B cell (primary cell): ENCODE results near the gene AXIN1. TPM values are rescaled to one million over a fixed set of nuclear protein-coding genes. Genes with fewer than 3 reads are reported as not detected.
A peak's percentile ranks its signal among the peaks of the same experiment; 100 is the strongest.

Experiments used
- ATAC-seq: fragments of 200-7000 bp; cut with Tn5 transposase; one replicate; pipeline ENCODE4 v1.10.0; 2021; ENCODE audit warnings: low read depth, mild to moderate bottlenecking, moderate number of reproducible peaks, moderate library complexity
- CTCF ChIA-PET: fragments of 350-600 bp; sonication (Branson Sonifier 250); formaldehyde crosslinking; loops from one replicate; lab custom pipeline; 2021; ENCODE audit warnings: antibody characterized with exemption, inconsistent platforms; lab: Charles Lee
- POLR2A ChIA-PET: fragments of 350-600 bp; sonication (Branson Sonifier 250); formaldehyde crosslinking; loops from one replicate; lab custom pipeline; 2021; ENCODE audit warnings: antibody characterized with exemption; lab: Charles Lee
- DNase-seq: peaks from one replicate; pipeline ENCODE4 v3.0.0; 2013
- H2AFZ ChIP-seq: 2 replicates; pipeline ENCODE4 v1.6.1; 2012; ENCODE audit warnings: mild to moderate bottlenecking, low read depth, low read length; ENCODE audit not compliant: insufficient read depth, poor library complexity, severe bottlenecking
- H3K27ac ChIP-seq, 2 donors: 1 replicate in 1 of 2; 2 replicates in 1 of 2; pipeline ENCODE4 v1.5.1; 2012 to 2013; ENCODE audit warnings: low read length in 2 of 2, mild to moderate bottlenecking in 2 of 2, moderate library complexity in 1 of 2
- H3K27me3 ChIP-seq, 4 experiments: fragments of 200-600 bp in 1 of 4; sonication (generic) in 1 of 4; replicated peaks in 1 of 4; 1 replicate in 2 of 4; 2 replicates in 2 of 4; pipeline versions ENCODE4 v1.6.1 to v1.7.0; 2013 to 2016; ENCODE audit warnings: low read length in 3 of 4, mild to moderate bottlenecking in 2 of 4, mixed read lengths in 1 of 4, moderate library complexity in 1 of 4; ENCODE audit not compliant: insufficient read depth in 4 of 4, control insufficient read depth in 3 of 4; ENCODE audit errors: control extremely low read depth in 1 of 4
- H3K36me3 ChIP-seq, 2 experiments: replicated peaks in 1 of 2; 1 replicate in 1 of 2; 2 replicates in 1 of 2; pipeline versions ENCODE4 v1.6.1 to v1.7.1; 2013; ENCODE audit warnings: low read length in 1 of 2; ENCODE audit not compliant: insufficient read depth in 2 of 2, control insufficient read depth in 1 of 2; ENCODE audit errors: control extremely low read depth in 1 of 2, extremely low read depth in 1 of 2
- H3K4me1 ChIP-seq, 2 donors: fragments of 200-600 bp in 1 of 2; sonication (generic) in 1 of 2; 1 replicate in 1 of 2; 2 replicates in 1 of 2; pipeline versions ENCODE4 v1.5.1 to v1.6.1; 2013 to 2017; ENCODE audit warnings: low read length in 2 of 2; ENCODE audit not compliant: control insufficient read depth in 2 of 2, insufficient read depth in 2 of 2
- H3K4me2 ChIP-seq: replicated peaks from 2 replicates; pipeline ENCODE3; 2012; ENCODE audit warnings: mild to moderate bottlenecking, low read depth, low read length; ENCODE audit not compliant: poor library complexity, severe bottlenecking
- H3K4me3 ChIP-seq, 5 experiments: fragments of 200-600 bp in 1 of 5; sonication (generic) in 1 of 5; 1 replicate in 3 of 5; 2 replicates in 2 of 5; pipeline versions ENCODE4 v1.5.1 to v1.7.0; 2011 to 2016; ENCODE audit warnings: low read length in 4 of 5, mild to moderate bottlenecking in 4 of 5, low read depth in 2 of 5, control low read depth in 1 of 5, moderate library complexity in 1 of 5; ENCODE audit not compliant: insufficient read depth in 1 of 5; ENCODE audit errors: control extremely low read depth in 1 of 5, extremely low read depth in 1 of 5
- H3K79me2 ChIP-seq: fragments of 200-600 bp; sonication (generic); one replicate; pipeline ENCODE4 v1.6.0; 2016; ENCODE audit warnings: low read length; ENCODE audit not compliant: control insufficient read depth, insufficient read depth
- H3K9ac ChIP-seq: fragments of 200-600 bp; sonication (generic); 2 replicates; pipeline ENCODE4 v1.6.1; 2017; ENCODE audit warnings: mild to moderate bottlenecking, low read length, moderate library complexity
- H3K9me3 ChIP-seq, 3 donors: one replicate each; pipeline versions ENCODE4 v1.6.1 to v1.7.1; 2013; ENCODE audit warnings: low read length in 2 of 3; ENCODE audit not compliant: control insufficient read depth in 2 of 3, insufficient read depth in 1 of 3; ENCODE audit errors: control extremely low read depth in 1 of 3
- H4K20me1 ChIP-seq: 2 replicates; pipeline ENCODE4 v1.6.0; 2012; ENCODE audit warnings: mild to moderate bottlenecking, low read length; ENCODE audit not compliant: insufficient read depth, control insufficient read depth, poor library complexity, severe bottlenecking
- H3K27ac Mint-ChIP-seq: one replicate; pipeline ENCODE4 v1.8.0; 2021; ENCODE audit warnings: mixed read lengths
- H3K27me3 Mint-ChIP-seq: one replicate; pipeline ENCODE4 v1.8.0; 2021; ENCODE audit warnings: mixed read lengths
- H3K4me1 Mint-ChIP-seq: one replicate; pipeline ENCODE4 v1.8.0; 2021; ENCODE audit warnings: mixed read lengths
- H3K4me3 Mint-ChIP-seq: one replicate; pipeline ENCODE4 v1.8.0; 2021; ENCODE audit warnings: mixed read lengths
- H3K9me3 Mint-ChIP-seq: one replicate; pipeline ENCODE4 v1.8.0; 2022; ENCODE audit warnings: mixed read lengths; ENCODE audit not compliant: insufficient read depth
- CTCF ChIP-seq: fragments of 200-600 bp; IDR thresholded peaks from one replicate; pipeline ENCODE4 v1.8.0; 2022; ENCODE audit warnings: antibody characterized with exemption, mild to moderate bottlenecking
- EZH2 ChIP-seq: IDR thresholded peaks from 2 replicates; pipeline ENCODE4 v1.6.1; 2012; ENCODE audit warnings: borderline replicate concordance, low read depth, mild to moderate bottlenecking, moderate library complexity, low read length; ENCODE audit not compliant: insufficient read depth, poor library complexity, severe bottlenecking
- WGBS: methylation state at CpG from one replicate; pipeline ENCODE4 v1.1.5; 2013; ENCODE audit warnings: missing lambda C conversion rate; ENCODE audit not compliant: insufficient coverage; 5-methylcytosine and 5-hydroxymethylcytosine counted together
- intact Hi-C: fragments of 100-400 bp; cut with micrococcal nuclease; formaldehyde crosslinking; loops from one replicate; pipeline ENCODE4 v1.10.0; 2022
- polyA plus RNA-seq: library from polyadenylated mRNA; depleted of rRNA; stranded (reverse); fragments of >200 nt; gene quantifications from 2 replicates; pipeline ENCODE4 v1.2.3, GENCODE V29; 2012
- total RNA-seq, 2 donors: library from RNA; stranded (reverse); fragments of 120-200 nt in 1 of 2; gene quantifications; 1 replicate in 1 of 2; 2 replicates in 1 of 2; pipeline versions ENCODE4 v1.2.3 to v1.2.4, GENCODE V29; 2013 to 2022

The AXIN1 gene
- total and polyA plus RNA-seq, 2 donors (not counting 1 experiment from before 2014, with no cell fraction given): 39.0 to 40.8 TPM

- H2AFZ ChIP-seq: peak overlapping the region; percentile 59
- H3K9me3 Mint-ChIP-seq: no peaks in the 10 kb centered on the region
- peaks cover 0 to 4% (median 0%) of the 10 kb centered on the region in 3 donors for H3K9me3 ChIP-seq
- DNase-seq (peak; percentile 46), ATAC-seq (no peak)
- ChIA-PET CTCF (interaction anchor here (1.0 to 1.1 kb wide), 4 partner anchors 48 to 288 kb away, joined by 3 to 4 read pairs (median 3); partner anchors contain the start of genes DECR2 and FAM234A), POLR2A (interaction anchor here (0.6 to 2.8 kb wide), 8 partner anchors 8 to 286 kb away, joined by 3 to 20 read pairs (median 3); partner anchors contain the start of genes DECR2, FAM234A and MRPL28)
- H3K4me2 ChIP-seq: peak overlapping the region; percentile 77
- TF ChIP-seq EZH2: no peak
- TF ChIP-seq CTCF: no peak
- H3K9ac ChIP-seq: peak overlapping the region; percentile 46
- H3K79me2 ChIP-seq: peaks cover 26% of the 10 kb centered on the region
- intact Hi-C loops: loop anchor here (1.0 to 2.0 kb wide), 6 partner anchors 17 to 173 kb away; partner anchors contain the start of genes CAPN15, DECR2, LUC7L and MRPL28
- H3K4me3 Mint-ChIP-seq: peak overlapping the region; percentile 45
- H3K4me1 ChIP-seq: peaks cover 14 to 24% of the 10 kb centered on the region in 2 donors
- H3K36me3 ChIP-seq: no peaks in the 10 kb centered on the region
- WGBS: 93% methylated on average over 16 of the region's 25 CpGs
- peaks cover 38% of the 10 kb centered on the region for H4K20me1 ChIP-seq
- H3K27ac Mint-ChIP-seq: peak overlapping the region; percentile 37
- no peaks in the 10 kb centered on the region for H3K27me3 Mint-ChIP-seq
- peak overlapping the region; percentile 26 to 38 for H3K27ac ChIP-seq
- peak overlapping the region in 4 of 5 experiments; percentile 41 to 57 (median 46) for H3K4me3 ChIP-seq
- peaks cover 24% of the 10 kb centered on the region for H3K4me1 Mint-ChIP-seq
- H3K27me3 ChIP-seq: no peaks in the 10 kb centered on the region
Observed at GRCh38 chr16:353404-354290, 1.1 kb upstream of the AXIN1 start.
